IMR-90 (cell line): ENCODE data around the gene HSPA12A. TPM values are rescaled to one million over a fixed set of nuclear protein-coding genes. Genes with fewer than 3 reads are reported as not detected.

Source experiments
- ATAC-seq: fragments of 200-7000 bp; cut with Tn5 transposase; 2 replicates; pipeline ENCODE4 v1.9.1; 2020; ENCODE audit warnings: low read depth, mild to moderate bottlenecking, moderate library complexity
- BruUV-seq: library from RNA; stranded (reverse); fragments of 400-500 nt; replicated peaks from 2 replicates; lab custom pipeline; 2021; lab: Mats Ljungman, UMichigan
- CTCF ChIA-PET: fragments of 300-600 bp; formaldehyde crosslinking; extraction: SDS; loops from one replicate; lab custom pipeline; 2021; ENCODE audit warnings: antibody characterized with exemption; lab: Yijun Ruan, JAX
- POLR2A ChIA-PET: fragments of 300-600 bp; sonication (Branson Sonifier 250); formaldehyde crosslinking; loops from one replicate; lab custom pipeline; 2022; ENCODE audit warnings: antibody characterized with exemption; ENCODE audit not compliant: unreplicated experiment; lab: Charles Lee
- DNase-seq: peaks from one replicate; pipeline ENCODE4 v3.0.0; 2013
- H2AFZ ChIP-seq: replicated peaks from 2 replicates; pipeline ENCODE3; 2013; ENCODE audit warnings: low read length, mild to moderate bottlenecking; ENCODE audit not compliant: poor library complexity
- H2AK5ac ChIP-seq: 2 replicates; pipeline ENCODE4 v1.6.1; 2013; ENCODE audit warnings: low read depth, low read length, inconsistent platforms
- H2AK9ac ChIP-seq: replicated peaks from 2 replicates; pipeline ENCODE3; 2013; ENCODE audit warnings: mild to moderate bottlenecking, low read depth, low read length, moderate library complexity; ENCODE audit not compliant: poor library complexity
- H2BK120ac ChIP-seq: 2 replicates; pipeline ENCODE4 v1.6.1; 2013; ENCODE audit warnings: low read depth, low read length, inconsistent platforms
- H2BK15ac ChIP-seq: 3 replicates; pipeline ENCODE4 v1.6.1; 2013; ENCODE audit warnings: low read depth, low read length, inconsistent platforms
- H2BK20ac ChIP-seq: 2 replicates; pipeline ENCODE4 v1.6.1; 2013; ENCODE audit warnings: low read depth, mild to moderate bottlenecking, inconsistent platforms, low read length, moderate library complexity
- H2BK5ac ChIP-seq: 2 replicates; pipeline ENCODE4 v1.6.1; 2013; ENCODE audit warnings: mild to moderate bottlenecking, low read depth, low read length, inconsistent platforms; ENCODE audit not compliant: poor library complexity, severe bottlenecking
- H3K14ac ChIP-seq: replicated peaks from 2 replicates; pipeline ENCODE4 v1.6.1; 2013; ENCODE audit warnings: low read depth, low read length, inconsistent platforms
- H3K18ac ChIP-seq: 2 replicates; pipeline ENCODE4 v1.6.1; 2013; ENCODE audit warnings: low read depth, low read length, control low read depth
- H3K23ac ChIP-seq: 2 replicates; pipeline ENCODE4 v1.6.1; 2013; ENCODE audit warnings: low read depth, low read length, inconsistent platforms
- H3K27ac ChIP-seq: 2 replicates; pipeline ENCODE4 v1.5.1; 2013; ENCODE audit warnings: mild to moderate bottlenecking, control low read depth, low read length; ENCODE audit not compliant: insufficient read depth
- H3K27me3 ChIP-seq: 2 replicates; pipeline ENCODE4 v1.6.1; 2013; ENCODE audit warnings: low read length; ENCODE audit not compliant: control insufficient read depth, insufficient read depth
- H3K36me3 ChIP-seq: 2 replicates; pipeline ENCODE4 v1.6.1; 2013; ENCODE audit warnings: low read length, mixed read lengths; ENCODE audit not compliant: control insufficient read depth, insufficient read depth
- H3K4ac ChIP-seq: 2 replicates; pipeline ENCODE4 v1.6.1; 2013; ENCODE audit warnings: low read depth, low read length, inconsistent platforms
- H3K4me1 ChIP-seq: 2 replicates; pipeline ENCODE4 v1.6.1; 2013; ENCODE audit warnings: low read length, mixed read lengths; ENCODE audit not compliant: control insufficient read depth, insufficient read depth
- H3K4me2 ChIP-seq: 2 replicates; pipeline ENCODE4 v1.6.1; 2013; ENCODE audit warnings: low read depth, mild to moderate bottlenecking, control low read depth, low read length, moderate library complexity
- H3K4me3 ChIP-seq: 2 replicates; pipeline ENCODE4 v1.5.1; 2013; ENCODE audit warnings: low read depth, mild to moderate bottlenecking, control low read depth, low read length, moderate library complexity; ENCODE audit not compliant: insufficient read depth
- H3K56ac ChIP-seq: 2 replicates; pipeline ENCODE4 v1.6.1; 2013; ENCODE audit warnings: low read length, inconsistent platforms; ENCODE audit not compliant: insufficient read depth; ENCODE audit errors: extremely low read depth
- H3K79me1 ChIP-seq, 2 experiments: 2 replicates each; pipeline ENCODE4 v1.6.1; 2013; ENCODE audit warnings: low read length in 2 of 2, inconsistent platforms in 1 of 2, low read depth in 1 of 2
- H3K9ac ChIP-seq: 2 replicates; pipeline ENCODE4 v1.6.1; 2013; ENCODE audit warnings: low read depth, low read length, control low read depth
- H3K9me1 ChIP-seq: 2 replicates; pipeline ENCODE4 v1.6.1; 2013; ENCODE audit warnings: low read length, inconsistent platforms; ENCODE audit not compliant: insufficient read depth
- H3K9me3 ChIP-seq: 2 replicates; pipeline ENCODE4 v1.6.1; 2013; ENCODE audit warnings: low read length; ENCODE audit not compliant: control insufficient read depth, insufficient read depth
- H4K20me1 ChIP-seq: 2 replicates; pipeline ENCODE4 v1.6.1; 2013; ENCODE audit warnings: low read length, inconsistent platforms; ENCODE audit not compliant: insufficient read depth
- H4K5ac ChIP-seq: 2 replicates; pipeline ENCODE4 v1.6.1; 2013; ENCODE audit warnings: mild to moderate bottlenecking, low read depth, low read length, control low read depth
- H4K8ac ChIP-seq, 2 experiments: 2 replicates each; pipeline ENCODE4 v1.6.1; 2013; ENCODE audit warnings: low read depth in 2 of 2, low read length in 2 of 2, control low read depth in 1 of 2, inconsistent platforms in 1 of 2
- H4K91ac ChIP-seq: 2 replicates; pipeline ENCODE4 v1.6.1; 2013; ENCODE audit warnings: low read depth, low read length, inconsistent platforms; ENCODE audit not compliant: insufficient read depth
- MAFK ChIP-seq: IDR thresholded peaks from 2 replicates; pipeline ENCODE4 v1.6.1; 2012; ENCODE audit warnings: low read depth, low read length, improper control_type of control experiment
- POLR2A ChIP-seq: IDR thresholded peaks from 2 replicates; pipeline ENCODE4 v1.6.1; 2012; ENCODE audit warnings: mild to moderate bottlenecking, low read depth, low read length
- RAD21 ChIP-seq: IDR thresholded peaks from 2 replicates; pipeline ENCODE4 v1.6.1; 2012; ENCODE audit warnings: low read length, improper control_type of control experiment
- SMC3 ChIP-seq: fragments of 150-350 bp; IDR thresholded peaks from 2 replicates; pipeline ENCODE4 v1.6.1; 2016; ENCODE audit warnings: low read depth, mild to moderate bottlenecking, antibody characterized with exemption, low read length, moderate library complexity
- WGBS, 2 experiments: methylation state at CpG; one replicate each; pipeline versions ENCODE4 v1.1.5 to v1.1.7; 2013; ENCODE audit warnings: missing lambda C conversion rate in 2 of 2; ENCODE audit not compliant: insufficient read length in 1 of 2; ENCODE audit errors: extremely low coverage in 2 of 2; 5-methylcytosine and 5-hydroxymethylcytosine counted together
- dilution Hi-C: fragments of 300-500 bp; cut with HindIII; formaldehyde crosslinking; loops from one replicate; pipeline ENCODE4 v1.14.3; 2018; ENCODE audit warnings: low sequenced_read_pairs; ENCODE audit not compliant: unreplicated experiment
- in situ Hi-C: fragments of 300-500 bp; cut with MboI; formaldehyde crosslinking; loops from 3 replicates; pipeline ENCODE4 v1.14.3; 2019; ENCODE audit warnings: low sequenced_read_pairs, inconsistent platforms, mixed read lengths
- intact Hi-C: fragments of 100-400 bp; cut with micrococcal nuclease; formaldehyde crosslinking; loops from 2 replicates; pipeline ENCODE4 v1.10.0; 2022
- polyA plus RNA-seq, 3 experiments: library from polyadenylated mRNA; depleted of rRNA; stranded (reverse); fragments of >200 nt; gene quantifications; 2 replicates each; pipeline ENCODE4 v1.2.3, GENCODE V29; 2012; ENCODE audit warnings: low replicate concordance in 1 of 3
- total RNA-seq: library from RNA; depleted of rRNA; stranded (reverse); fragments of >200 nt; gene quantifications from 2 replicates; pipeline ENCODE4 v1.2.3, GENCODE V29; 2012

The HSPA12A gene
- total and polyA plus RNA-seq, 2 of the 4 experiments (the other 2 are of a cell fraction) = 16.1 to 16.7 TPM

DNA sequence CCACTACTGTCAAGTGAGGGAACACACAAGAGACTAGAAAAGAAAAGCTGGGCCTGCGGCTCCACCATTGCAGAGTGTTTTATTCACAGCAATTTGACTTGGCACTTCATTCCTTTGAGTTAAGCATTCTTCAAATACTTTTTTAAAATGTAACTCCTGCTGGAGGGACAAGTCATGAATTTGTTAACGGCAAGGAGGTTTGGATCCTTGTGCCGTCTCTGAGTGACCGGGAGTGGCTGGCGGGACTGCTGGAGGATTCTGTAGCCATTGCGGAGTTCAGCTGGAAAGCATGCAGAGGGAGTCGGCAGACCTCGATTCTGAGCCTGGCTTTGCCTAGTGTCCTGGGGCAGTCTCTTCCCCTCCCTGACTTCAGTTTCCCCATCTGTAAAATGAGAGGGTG is 9.8 kb downstream of the HSPA12A start:
- H3K56ac ChIP-seq = peak overlapping the region; percentile 43; the same call in 1 of the 2 replicates
- dilution Hi-C loops = no loop called here
- CTCF ChIA-PET = interaction anchor here (0.6 kb wide), 1 partner anchor 50 kb away, joined by 4 read pairs; no protein-coding TSS in a partner anchor
- ATAC-seq = peak; percentile 6; the same call in 1 of the 2 replicates
- no CpG with 5 or more reads among the region's 8 CpGs for WGBS, 2 experiments
- H3K4me1 ChIP-seq = peaks cover 21% of the 10 kb centered on the region
- no peaks in the 10 kb centered on the region for H3K36me3 ChIP-seq
- no peak overlapping the region for H3K4me3 ChIP-seq
- no peaks in the 10 kb centered on the region for H3K9me3 ChIP-seq
- H3K4ac ChIP-seq = peak overlapping the region; percentile 85
- H3K9me1 ChIP-seq = peaks cover 20% of the 10 kb centered on the region
- no TSS peak for BruUV-seq
- POLR2A ChIA-PET = no interaction called here
- TF ChIP-seq MAFK = no peak
- no peak for TF ChIP-seq POLR2A
- TF ChIP-seq RAD21 = no peak
- no peak for TF ChIP-seq SMC3
- intact Hi-C loops = no loop called here
- peak overlapping the region; percentile 77; the same call in 1 of the 2 replicates for H3K18ac ChIP-seq
- peak overlapping the region; percentile 90 for H4K91ac ChIP-seq
- H2BK5ac ChIP-seq = peak overlapping the region; percentile 89
- peak overlapping the region; percentile 68 for H2AFZ ChIP-seq
- H4K20me1 ChIP-seq = peaks cover 6% of the 10 kb centered on the region
- no peak overlapping the region for H3K27ac ChIP-seq
- no peaks in the 10 kb centered on the region for H3K27me3 ChIP-seq
- in situ Hi-C loops = no loop called here
- peak overlapping the region; percentile 63 for H3K23ac ChIP-seq
- peaks cover 51 to 86% of the 10 kb centered on the region in 2 experiments for H3K79me1 ChIP-seq
- no peak overlapping the region for H3K4me2 ChIP-seq
- peak overlapping the region; percentile 85 for H2BK20ac ChIP-seq
- H2AK9ac ChIP-seq = peak overlapping the region; percentile 95
- peak overlapping the region; percentile 78 for H2BK120ac ChIP-seq
- H2AK5ac ChIP-seq = peak overlapping the region; percentile 90
- H2BK15ac ChIP-seq = peak overlapping the region; percentile 69; the same call in 1 of the 3 replicates
- no peak overlapping the region; the same call in 1 of the 2 replicates for H3K9ac ChIP-seq
- H4K5ac ChIP-seq = peak overlapping the region; percentile 67
- DNase-seq = no peak
- peak overlapping the region; percentile 77 to 87; a peak in 3 of 4 replicates for H4K8ac ChIP-seq
- H3K14ac ChIP-seq = peak overlapping the region; percentile 81
